AG09309 (cell line): ENCODE results near the gene SUPT3H.

Experiments
- DNase-seq: peaks from one replicate; pipeline ENCODE4 v3.0.0-alpha.2; 2010; ENCODE audit warnings: low read depth
- H3K4me3 ChIP-seq: 2 replicates; pipeline ENCODE4 v1.5.1; 2011; ENCODE audit warnings: mild to moderate bottlenecking, low read depth, low read length, moderate library complexity; ENCODE audit not compliant: control insufficient read depth
- TF ChIP-seq, protein P1 (sequence below): IDR thresholded peaks from 2 replicates; pipeline ENCODE4 v1.5.1; 2011; ENCODE audit warnings: mild to moderate bottlenecking, low read depth, low read length, inconsistent platforms; ENCODE audit not compliant: insufficient read depth, control insufficient read depth; ENCODE audit errors: missing control alignments

The SUPT3H gene

DNA sequence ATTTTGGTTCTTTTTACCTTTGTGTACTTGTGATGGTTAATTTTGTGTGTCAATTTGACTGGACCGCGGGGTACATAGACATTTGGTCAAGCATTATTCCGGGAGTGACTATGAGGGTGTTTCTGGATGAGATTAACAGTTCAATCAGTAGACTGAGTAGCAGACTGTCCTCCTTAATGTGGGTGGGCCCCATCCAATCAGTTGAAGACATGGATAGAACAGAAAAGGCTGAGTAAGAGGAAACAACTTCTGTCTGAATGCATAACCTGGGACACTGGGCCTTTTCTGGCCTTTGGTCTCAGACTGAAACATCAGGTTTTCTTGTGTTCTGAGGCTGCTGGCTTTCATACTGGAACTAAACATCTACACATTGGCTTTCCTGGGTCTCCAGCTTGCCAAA is 353.1 kb downstream of the SUPT3H start:
- H3K4me3 ChIP-seq: no peak overlapping the region
- TF ChIP-seq, protein P1, sequence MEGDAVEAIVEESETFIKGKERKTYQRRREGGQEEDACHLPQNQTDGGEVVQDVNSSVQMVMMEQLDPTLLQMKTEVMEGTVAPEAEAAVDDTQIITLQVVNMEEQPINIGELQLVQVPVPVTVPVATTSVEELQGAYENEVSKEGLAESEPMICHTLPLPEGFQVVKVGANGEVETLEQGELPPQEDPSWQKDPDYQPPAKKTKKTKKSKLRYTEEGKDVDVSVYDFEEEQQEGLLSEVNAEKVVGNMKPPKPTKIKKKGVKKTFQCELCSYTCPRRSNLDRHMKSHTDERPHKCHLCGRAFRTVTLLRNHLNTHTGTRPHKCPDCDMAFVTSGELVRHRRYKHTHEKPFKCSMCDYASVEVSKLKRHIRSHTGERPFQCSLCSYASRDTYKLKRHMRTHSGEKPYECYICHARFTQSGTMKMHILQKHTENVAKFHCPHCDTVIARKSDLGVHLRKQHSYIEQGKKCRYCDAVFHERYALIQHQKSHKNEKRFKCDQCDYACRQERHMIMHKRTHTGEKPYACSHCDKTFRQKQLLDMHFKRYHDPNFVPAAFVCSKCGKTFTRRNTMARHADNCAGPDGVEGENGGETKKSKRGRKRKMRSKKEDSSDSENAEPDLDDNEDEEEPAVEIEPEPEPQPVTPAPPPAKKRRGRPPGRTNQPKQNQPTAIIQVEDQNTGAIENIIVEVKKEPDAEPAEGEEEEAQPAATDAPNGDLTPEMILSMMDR: no peak
- DNase-seq: no peak

DNA sequence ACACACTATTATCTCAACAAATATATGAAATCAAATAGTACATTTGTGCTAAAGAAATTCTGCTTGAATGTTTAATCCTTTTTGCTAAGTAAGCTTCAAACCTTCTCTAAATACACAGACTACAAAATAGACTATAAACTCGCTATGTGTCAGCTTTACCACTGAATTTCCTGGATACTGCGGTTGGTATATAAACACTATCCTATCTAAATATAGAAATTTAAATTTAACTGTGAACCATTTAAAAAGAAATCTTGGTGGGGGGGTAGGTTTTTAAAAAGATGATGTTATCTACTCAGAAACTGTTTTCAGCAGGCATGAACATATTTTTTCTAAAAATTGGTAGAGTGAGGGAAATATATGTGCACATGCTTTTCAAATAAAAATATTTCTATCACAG is 356.1 kb downstream of the SUPT3H start:
- TF ChIP-seq, protein P1: no peak
- no peak overlapping the region for H3K4me3 ChIP-seq
- DNase-seq: no peak

DNA sequence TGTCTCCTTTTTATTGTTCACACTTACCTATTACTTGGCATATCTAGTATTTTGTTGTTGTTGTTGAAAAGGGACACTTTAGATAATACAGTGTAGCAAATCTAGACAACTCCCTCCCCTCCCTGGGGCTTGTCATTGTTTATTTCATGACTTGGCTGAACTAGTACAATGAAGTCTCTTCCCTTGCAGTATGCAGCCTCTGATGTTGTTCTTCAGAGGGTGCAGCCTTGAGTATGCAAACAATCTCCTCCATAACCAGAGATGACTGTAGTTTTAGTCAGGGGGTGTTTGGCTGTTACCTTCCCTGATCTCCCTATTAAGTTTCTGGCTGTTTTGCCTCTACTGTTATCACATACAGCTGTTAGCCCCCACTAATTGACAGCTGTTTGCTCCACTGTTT is 365.0 kb downstream of the SUPT3H start:
- H3K4me3 ChIP-seq: no peak overlapping the region
- TF ChIP-seq, protein P1: no peak
- DNase-seq: no peak

DNA sequence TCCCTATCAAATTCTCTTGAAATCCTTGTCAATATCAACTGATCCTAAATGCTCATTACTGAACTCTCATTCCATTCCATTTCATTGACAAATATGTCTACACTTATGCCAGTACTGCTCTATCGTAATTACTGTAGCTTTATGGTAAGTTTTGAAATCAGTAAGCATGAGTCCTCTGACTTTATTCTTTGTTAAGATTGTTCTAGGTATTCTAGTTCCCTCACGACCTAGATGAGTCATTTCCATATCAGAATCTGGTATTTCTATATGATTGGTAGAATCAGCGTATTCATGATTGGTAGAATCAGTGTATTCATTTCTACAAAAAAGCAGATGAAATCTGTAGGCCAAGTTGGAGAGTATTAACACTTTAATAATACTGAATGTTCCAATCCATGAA is 368.2 kb downstream of the SUPT3H start:
- no peak for DNase-seq
- no peak overlapping the region for H3K4me3 ChIP-seq
- TF ChIP-seq, protein P1: no peak

DNA sequence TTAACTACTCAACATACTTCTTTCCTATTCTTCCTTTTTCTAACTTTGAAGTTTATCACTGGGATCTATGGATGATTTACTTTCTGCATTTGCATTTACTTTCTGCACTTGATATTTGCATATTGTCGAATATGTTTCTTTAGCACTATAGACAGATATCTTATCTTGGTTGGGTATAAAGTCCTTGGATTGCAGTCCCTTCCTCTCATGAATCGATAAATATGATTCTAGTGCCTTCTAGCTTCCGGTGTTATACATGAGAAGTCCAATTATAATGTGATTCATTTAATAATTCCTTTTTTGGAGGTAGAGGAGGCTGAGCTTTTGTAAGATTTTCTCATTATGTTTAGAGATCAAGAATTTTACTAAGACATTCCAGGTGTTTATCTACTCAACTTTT is 370.8 kb downstream of the SUPT3H start:
- no peak overlapping the region for H3K4me3 ChIP-seq
- TF ChIP-seq, protein P1: no peak

DNA sequence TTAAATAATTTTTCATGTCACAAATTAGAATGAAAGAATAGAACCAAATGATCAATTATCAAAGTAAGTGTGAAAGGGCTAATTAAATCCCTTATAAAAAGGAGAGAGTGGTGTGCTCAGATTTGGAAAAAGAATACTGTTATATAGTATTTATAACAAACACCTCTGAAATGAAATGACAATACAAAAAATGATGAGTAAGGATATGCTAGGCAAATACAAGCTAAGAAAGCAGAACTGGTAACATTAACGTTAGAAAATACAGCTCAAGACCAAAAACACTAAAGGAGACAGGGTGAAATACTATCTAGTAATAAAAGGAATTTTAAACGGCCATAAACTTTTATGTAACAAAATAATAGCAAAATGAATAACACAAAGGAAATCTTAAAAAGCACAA is 373.8 kb downstream of the SUPT3H start:
- TF ChIP-seq, protein P1: no peak
- DNase-seq: no peak
- H3K4me3 ChIP-seq: no peak overlapping the region

More for the DNA sequence above, 370.8 kb downstream of the SUPT3H start:
- no peak for DNase-seq

DNA sequence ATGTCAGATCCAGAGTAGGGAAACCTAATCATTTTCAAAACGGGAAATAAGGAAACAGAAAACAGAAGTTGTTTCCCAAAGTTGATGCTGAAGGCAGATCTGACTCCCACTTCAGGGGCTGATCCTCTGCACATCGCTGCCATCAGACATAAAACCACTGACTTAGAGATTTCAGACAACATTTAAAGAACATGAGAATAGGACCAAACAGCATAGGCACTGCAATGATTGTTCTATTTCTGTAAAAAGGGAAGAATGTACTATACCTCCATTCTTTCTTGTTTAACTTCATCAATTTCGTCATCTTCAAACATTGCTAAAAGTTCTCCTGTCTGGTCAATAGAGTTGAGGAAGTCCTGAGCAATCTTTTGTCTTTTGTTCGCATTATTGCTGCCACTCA is 374.3 kb downstream of the SUPT3H start:
- no peak for DNase-seq
- H3K4me3 ChIP-seq: no peak overlapping the region
- TF ChIP-seq, protein P1: no peak
